Measurements from ENCODE around the gene ADCY10. TPM values are rescaled to one million over a fixed set of nuclear protein-coding genes. Genes with fewer than 3 reads are reported as not detected.
"Not testable (repeated sequence)": the region's sequence is repeated elsewhere in the genome, so short reads cannot be mapped to it uniquely, and the experiment has no call there.

The ADCY10 gene
- total RNA-seq, 1 donor from 2014 or later = not detected

DNA sequence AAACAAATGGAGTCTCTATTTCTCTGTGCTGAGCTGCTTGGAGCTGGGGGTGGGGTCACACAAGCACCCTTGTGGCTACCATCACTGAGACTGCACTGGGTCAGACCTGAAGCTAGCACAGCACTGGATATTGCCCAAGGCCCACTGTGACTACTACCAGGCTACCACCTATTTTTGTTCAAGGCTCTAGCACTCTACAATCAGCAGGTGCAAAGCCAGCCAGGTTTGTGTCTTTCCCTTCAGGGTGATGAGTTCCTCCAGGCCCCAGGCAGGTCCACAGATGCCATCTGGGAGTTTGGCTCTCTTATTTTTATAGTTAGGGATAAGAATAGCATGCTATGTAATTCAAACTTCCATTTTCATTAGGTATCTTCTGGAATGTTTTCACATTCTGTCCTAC, 23.5 kb downstream of the ADCY10 start:
- Histone ChIP-seq H3K9me3 (no peaks in the 10 kb centered on the region), H3K36me3 (no peaks in the 10 kb centered on the region), H3K27me3 (no peaks in the 10 kb centered on the region), H3K27ac (no peak overlapping the region), H3K4me1 (no peaks in the 10 kb centered on the region), H3K4me3 (no peak overlapping the region)
- intact Hi-C loops (cut with DNase I) = no loop called here
- no peak for DNase-seq (ENCODE audit: extremely low spot score in 2 of 2)
- no peak for TF ChIP-seq POLR2AphosphoS5 (IDR thresholded peaks at IDR 0.05; ENCODE audit: insufficient read depth in 1 of 2, low read depth in 1 of 2)

DNA sequence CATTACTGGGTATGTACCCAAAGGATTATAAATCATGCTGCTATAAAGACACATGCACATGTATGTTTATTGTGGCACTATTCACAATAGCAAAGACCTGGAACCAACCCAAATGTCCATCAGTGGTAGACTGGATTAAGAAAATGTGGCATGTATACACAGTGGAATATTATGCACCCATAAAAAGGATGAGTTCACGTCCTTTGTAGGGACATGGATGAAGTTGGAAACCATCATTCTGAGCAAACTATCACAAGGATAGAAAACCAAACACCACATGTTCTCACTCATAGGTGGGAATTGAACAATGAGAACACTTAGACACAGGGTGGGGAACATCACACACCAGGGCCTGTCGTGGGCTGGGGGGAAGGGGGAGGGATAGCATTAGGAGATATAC, 26.7 kb downstream of the ADCY10 start:
- DNase-seq (ENCODE audit: extremely low spot score in 2 of 2); H3K36me3 ChIP-seq; H3K27me3 ChIP-seq; intact Hi-C loops (cut with DNase I); H3K9me3 ChIP-seq; H3K4me3 ChIP-seq; H3K4me1 ChIP-seq; H3K27ac ChIP-seq: not testable (repeated sequence)

DNA sequence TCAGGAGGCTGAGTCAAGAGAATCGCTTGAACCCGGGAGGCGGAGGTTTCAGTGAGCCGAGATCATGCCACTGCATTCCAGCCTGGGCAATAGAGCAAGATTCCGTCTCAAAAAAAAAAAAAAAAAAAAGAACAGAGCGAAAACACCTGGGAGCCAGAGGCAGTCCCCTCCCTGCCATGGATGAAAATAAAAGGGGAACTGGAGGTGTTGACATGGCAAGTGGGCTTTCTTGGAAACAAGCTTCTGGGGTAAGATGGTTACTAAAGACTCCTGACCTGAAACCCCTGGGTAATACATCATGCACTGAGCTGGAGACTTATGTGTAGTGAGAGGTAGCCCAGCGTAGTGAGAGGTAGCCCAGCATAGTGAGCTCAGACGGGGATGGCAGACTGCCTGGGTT, 31.6 kb downstream of the ADCY10 start:
- Histone ChIP-seq H3K4me3 (no peak overlapping the region), H3K27me3 (no peaks in the 10 kb centered on the region), H3K27ac (no peak overlapping the region), H3K36me3 (no peaks in the 10 kb centered on the region), H3K9me3 (no peaks in the 10 kb centered on the region), H3K4me1 (no peaks in the 10 kb centered on the region)
- TF ChIP-seq, protein P1, sequence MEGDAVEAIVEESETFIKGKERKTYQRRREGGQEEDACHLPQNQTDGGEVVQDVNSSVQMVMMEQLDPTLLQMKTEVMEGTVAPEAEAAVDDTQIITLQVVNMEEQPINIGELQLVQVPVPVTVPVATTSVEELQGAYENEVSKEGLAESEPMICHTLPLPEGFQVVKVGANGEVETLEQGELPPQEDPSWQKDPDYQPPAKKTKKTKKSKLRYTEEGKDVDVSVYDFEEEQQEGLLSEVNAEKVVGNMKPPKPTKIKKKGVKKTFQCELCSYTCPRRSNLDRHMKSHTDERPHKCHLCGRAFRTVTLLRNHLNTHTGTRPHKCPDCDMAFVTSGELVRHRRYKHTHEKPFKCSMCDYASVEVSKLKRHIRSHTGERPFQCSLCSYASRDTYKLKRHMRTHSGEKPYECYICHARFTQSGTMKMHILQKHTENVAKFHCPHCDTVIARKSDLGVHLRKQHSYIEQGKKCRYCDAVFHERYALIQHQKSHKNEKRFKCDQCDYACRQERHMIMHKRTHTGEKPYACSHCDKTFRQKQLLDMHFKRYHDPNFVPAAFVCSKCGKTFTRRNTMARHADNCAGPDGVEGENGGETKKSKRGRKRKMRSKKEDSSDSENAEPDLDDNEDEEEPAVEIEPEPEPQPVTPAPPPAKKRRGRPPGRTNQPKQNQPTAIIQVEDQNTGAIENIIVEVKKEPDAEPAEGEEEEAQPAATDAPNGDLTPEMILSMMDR (IDR thresholded peaks at IDR 0.05) = no peak
- no peak for TF ChIP-seq POLR2A (IDR thresholded peaks at IDR 0.05)
- TF ChIP-seq POLR2AphosphoS5 (IDR thresholded peaks at IDR 0.05; ENCODE audit: insufficient read depth in 1 of 2, low read depth in 1 of 2) = no peak
- no peak for DNase-seq (ENCODE audit: extremely low spot score in 2 of 2)
- intact Hi-C loops (cut with DNase I) = no loop called here

DNA sequence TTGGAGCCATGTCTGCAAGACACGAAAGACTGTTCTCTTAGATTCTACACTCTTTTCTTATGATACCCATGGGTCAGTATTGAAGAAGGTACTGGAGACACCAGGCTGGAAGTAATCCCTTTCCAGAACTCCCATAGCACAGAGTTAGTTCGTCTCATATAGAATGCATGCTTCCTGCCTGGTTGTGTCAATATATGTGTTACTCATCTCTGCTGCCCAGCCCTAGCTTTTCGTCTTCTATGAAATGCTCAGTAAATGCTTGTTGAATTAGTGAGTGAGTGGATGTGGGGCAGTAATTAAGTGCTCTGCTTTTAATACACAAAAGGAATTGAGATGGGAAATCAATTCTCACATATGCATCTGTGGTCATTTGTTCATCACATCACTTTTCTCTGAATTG, 32.1 kb downstream of the ADCY10 start:
- intact Hi-C loops (cut with DNase I) = no loop called here
- H3K36me3 ChIP-seq = no peaks in the 10 kb centered on the region
- no peak overlapping the region for H3K27ac ChIP-seq
- TF ChIP-seq, protein P1 (IDR thresholded peaks at IDR 0.05) = no peak
- TF ChIP-seq POLR2A (IDR thresholded peaks at IDR 0.05) (no peak), POLR2AphosphoS5 (IDR thresholded peaks at IDR 0.05; ENCODE audit: insufficient read depth in 1 of 2, low read depth in 1 of 2) (no peak)
- H3K4me1 ChIP-seq = no peaks in the 10 kb centered on the region
- no peaks in the 10 kb centered on the region for H3K27me3 ChIP-seq
- no peak for DNase-seq (ENCODE audit: extremely low spot score in 2 of 2)
- no peak overlapping the region for H3K4me3 ChIP-seq
- H3K9me3 ChIP-seq = no peaks in the 10 kb centered on the region

DNA sequence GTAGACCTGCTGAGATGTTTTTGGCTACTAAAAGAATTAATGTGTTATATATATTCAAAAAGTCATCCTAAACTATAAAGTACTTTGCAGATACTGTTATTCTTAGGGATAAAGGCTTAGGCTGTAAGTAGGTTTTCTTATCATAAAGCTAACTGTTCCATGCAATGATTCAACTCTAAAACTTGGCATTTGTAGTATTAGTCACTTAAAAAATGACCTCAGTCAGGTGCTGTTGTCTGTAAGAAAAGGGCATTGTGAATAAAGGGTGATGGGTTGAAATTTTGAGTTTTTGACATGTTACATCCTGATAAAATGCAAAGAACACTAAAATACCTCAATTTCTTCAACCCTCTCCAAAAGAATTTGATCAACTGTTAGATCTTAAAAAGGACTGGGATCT, 32.9 kb downstream of the ADCY10 start:
- TF ChIP-seq POLR2AphosphoS5 (IDR thresholded peaks at IDR 0.05; ENCODE audit: insufficient read depth in 1 of 2, low read depth in 1 of 2) (no peak), POLR2A (IDR thresholded peaks at IDR 0.05) (no peak)
- TF ChIP-seq, protein P1 (IDR thresholded peaks at IDR 0.05) = no peak
- Histone ChIP-seq H3K4me3 (no peak overlapping the region), H3K27me3 (no peaks in the 10 kb centered on the region), H3K36me3 (no peaks in the 10 kb centered on the region), H3K27ac (no peak overlapping the region), H3K4me1 (no peaks in the 10 kb centered on the region), H3K9me3 (no peaks in the 10 kb centered on the region)
- no peak for DNase-seq (ENCODE audit: extremely low spot score in 2 of 2)
- intact Hi-C loops (cut with DNase I) = no loop called here

DNA sequence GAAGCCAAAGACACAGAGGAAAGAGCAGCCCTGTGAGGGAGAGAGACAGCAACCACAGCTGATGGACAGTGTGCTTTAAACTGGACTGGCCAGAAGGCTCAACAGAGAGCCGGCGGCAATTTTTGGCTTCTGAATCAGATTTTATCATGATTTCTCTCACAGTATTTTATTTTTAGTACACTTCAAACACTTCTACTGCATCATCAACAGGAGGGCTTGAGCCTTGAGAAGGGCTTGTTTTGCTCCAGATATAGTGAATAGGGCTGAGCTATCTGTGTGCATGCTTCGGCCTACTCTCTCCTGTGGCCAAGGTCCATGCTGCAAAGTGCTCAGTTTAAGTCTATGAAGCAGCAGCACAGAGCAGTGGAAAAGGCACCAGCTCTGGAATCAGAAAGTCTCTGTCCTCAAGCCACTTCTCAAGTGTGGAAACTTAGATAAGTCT, 33.3 kb downstream of the ADCY10 start:
- DNase-seq (ENCODE audit: extremely low spot score in 2 of 2) = no peak
- Histone ChIP-seq H3K9me3 (no peaks in the 10 kb centered on the region), H3K27ac (no peak overlapping the region), H3K36me3 (no peaks in the 10 kb centered on the region), H3K4me1 (no peaks in the 10 kb centered on the region), H3K27me3 (no peaks in the 10 kb centered on the region), H3K4me3 (no peak overlapping the region)
- TF ChIP-seq POLR2AphosphoS5 (IDR thresholded peaks at IDR 0.05; ENCODE audit: insufficient read depth in 1 of 2, low read depth in 1 of 2) (no peak), POLR2A (IDR thresholded peaks at IDR 0.05) (no peak)
- TF ChIP-seq, protein P1 (IDR thresholded peaks at IDR 0.05) = no peak
- intact Hi-C loops (cut with DNase I) = no loop called here

Measured in vagina (tissue), 2 donors.